Measurements from ENCODE around the gene SMIM35.

SMIM35 gene

GRCh38 chr11:117961896-117962295 is 124.9 kb downstream of the SMIM35 start:
- Histone ChIP-seq H3K4me3 (ENCODE audit: extremely low read depth, insufficient read depth, low read length, poor library complexity, severe bottlenecking) (no peak overlapping the region), H3K36me3 (ENCODE audit: control insufficient read depth, insufficient read depth, low read length) (no peaks in the 10 kb centered on the region), H3K4me1 (ENCODE audit: control insufficient read depth, insufficient read depth, low read length, poor library complexity, severe bottlenecking) (no peaks in the 10 kb centered on the region), H3K27ac (ENCODE audit: low read depth, low read length, severe bottlenecking) (no peak overlapping the region), H3K9me3 (ENCODE audit: control insufficient read depth, low read length) (peaks cover 5% of the 10 kb centered on the region)
- WGBS, 2 experiments (ENCODE audit: insufficient coverage in 2 of 2), result 75 to 82% methylated on average over 5 to 10 of the region's 10 CpGs

- no CpG with 5 or more reads among the region's 1 CpG for WGBS, 2 experiments (ENCODE audit: insufficient coverage in 2 of 2)
- H3K27ac ChIP-seq (ENCODE audit: low read depth, low read length, severe bottlenecking), result no peak overlapping the region
Observed at GRCh38 chr11:117960406-117960805, 126.4 kb downstream of the SMIM35 start.

GRCh38 chr11:117959438-117960149 is 127.2 kb downstream of the SMIM35 start:
- no peaks in the 10 kb centered on the region for H3K4me1 ChIP-seq (ENCODE audit: control insufficient read depth, insufficient read depth, low read length, poor library complexity, severe bottlenecking)
- H3K27ac ChIP-seq (ENCODE audit: low read depth, low read length, severe bottlenecking), result no peak overlapping the region
- 88% methylated on average over 1 of the region's 1 CpG; no CpG with 5 or more reads in 1 of the 2 experiments for WGBS, 2 experiments (ENCODE audit: insufficient coverage in 2 of 2)

More at GRCh38 chr11:117960406-117960805, 126.4 kb downstream of the SMIM35 start:
- H3K36me3 ChIP-seq (ENCODE audit: control insufficient read depth, insufficient read depth, low read length), result no peaks in the 10 kb centered on the region
- H3K4me1 ChIP-seq (ENCODE audit: control insufficient read depth, insufficient read depth, low read length, poor library complexity, severe bottlenecking), result no peaks in the 10 kb centered on the region
- H3K4me3 ChIP-seq (ENCODE audit: extremely low read depth, insufficient read depth, low read length, poor library complexity, severe bottlenecking), result no peak overlapping the region
- peaks cover 5% of the 10 kb centered on the region for H3K9me3 ChIP-seq (ENCODE audit: control insufficient read depth, low read length)

GRCh38 chr11:117958949-117959348 is 127.8 kb downstream of the SMIM35 start:
- WGBS, 2 experiments (ENCODE audit: insufficient coverage in 2 of 2), result no CpG with 5 or more reads among the region's 1 CpG
- H3K27ac ChIP-seq (ENCODE audit: low read depth, low read length, severe bottlenecking), result no peak overlapping the region
- H3K4me1 ChIP-seq (ENCODE audit: control insufficient read depth, insufficient read depth, low read length, poor library complexity, severe bottlenecking), result no peaks in the 10 kb centered on the region
- H3K9me3 ChIP-seq (ENCODE audit: control insufficient read depth, low read length), result peaks cover 5% of the 10 kb centered on the region
- no peaks in the 10 kb centered on the region for H3K36me3 ChIP-seq (ENCODE audit: control insufficient read depth, insufficient read depth, low read length)
- H3K4me3 ChIP-seq (ENCODE audit: extremely low read depth, insufficient read depth, low read length, poor library complexity, severe bottlenecking), result no peak overlapping the region

More at GRCh38 chr11:117959438-117960149, 127.2 kb downstream of the SMIM35 start:
- no peak overlapping the region for H3K4me3 ChIP-seq (ENCODE audit: extremely low read depth, insufficient read depth, low read length, poor library complexity, severe bottlenecking)
- H3K9me3 ChIP-seq (ENCODE audit: control insufficient read depth, low read length), result peaks cover 5% of the 10 kb centered on the region
- no peaks in the 10 kb centered on the region for H3K36me3 ChIP-seq (ENCODE audit: control insufficient read depth, insufficient read depth, low read length)

Data from mesodermal cell (in vitro differentiated cells).